OCI-LY7 (cell line): ENCODE data around the gene DNAH14.
"Not testable (repeated sequence)": the region's sequence is repeated elsewhere in the genome, so short reads cannot be mapped to it uniquely, and the experiment has no call there.

Experiments used
- EZH2phosphoT487 ChIP-seq: fragments of 200-600 bp; sonication (generic); IDR thresholded peaks from 2 replicates; pipeline ENCODE4 v1.6.1; 2018; ENCODE audit warnings: low read depth, borderline replicate concordance, mild to moderate bottlenecking, mixed run types, antibody characterized with exemption, low read length, moderate library complexity, mixed read lengths
- TF ChIP-seq, protein P1 (sequence below): fragments of 200-600 bp; sonication (generic); conservative IDR thresholded peaks from 2 replicates; pipeline ENCODE4 v1.5.1; 2014; ENCODE audit warnings: mild to moderate bottlenecking, antibody characterized with exemption, low read length, moderate library complexity, mixed read lengths

DNA sequence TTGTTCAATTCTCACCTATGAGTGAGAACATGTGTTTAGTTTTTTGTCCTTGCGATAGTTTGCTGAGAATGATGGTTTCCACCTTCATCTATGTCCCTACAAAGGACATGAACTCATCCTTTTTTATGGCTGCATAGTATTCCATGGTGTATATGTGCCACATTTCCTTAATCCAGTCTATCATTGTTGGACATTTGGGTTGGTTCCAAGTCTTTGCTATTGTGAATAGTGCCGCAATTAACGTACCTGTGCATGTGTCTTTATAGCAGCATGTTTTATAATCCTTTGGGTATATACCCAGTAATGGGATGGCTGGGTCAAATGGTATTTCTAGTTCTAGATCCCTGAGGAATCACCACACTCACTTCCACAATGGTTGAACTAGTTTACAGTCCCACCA, 11.3 kb downstream of the DNAH14 start:
- TF ChIP-seq, protein P1, sequence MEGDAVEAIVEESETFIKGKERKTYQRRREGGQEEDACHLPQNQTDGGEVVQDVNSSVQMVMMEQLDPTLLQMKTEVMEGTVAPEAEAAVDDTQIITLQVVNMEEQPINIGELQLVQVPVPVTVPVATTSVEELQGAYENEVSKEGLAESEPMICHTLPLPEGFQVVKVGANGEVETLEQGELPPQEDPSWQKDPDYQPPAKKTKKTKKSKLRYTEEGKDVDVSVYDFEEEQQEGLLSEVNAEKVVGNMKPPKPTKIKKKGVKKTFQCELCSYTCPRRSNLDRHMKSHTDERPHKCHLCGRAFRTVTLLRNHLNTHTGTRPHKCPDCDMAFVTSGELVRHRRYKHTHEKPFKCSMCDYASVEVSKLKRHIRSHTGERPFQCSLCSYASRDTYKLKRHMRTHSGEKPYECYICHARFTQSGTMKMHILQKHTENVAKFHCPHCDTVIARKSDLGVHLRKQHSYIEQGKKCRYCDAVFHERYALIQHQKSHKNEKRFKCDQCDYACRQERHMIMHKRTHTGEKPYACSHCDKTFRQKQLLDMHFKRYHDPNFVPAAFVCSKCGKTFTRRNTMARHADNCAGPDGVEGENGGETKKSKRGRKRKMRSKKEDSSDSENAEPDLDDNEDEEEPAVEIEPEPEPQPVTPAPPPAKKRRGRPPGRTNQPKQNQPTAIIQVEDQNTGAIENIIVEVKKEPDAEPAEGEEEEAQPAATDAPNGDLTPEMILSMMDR: not testable (repeated sequence)
- TF ChIP-seq EZH2phosphoT487: not testable (repeated sequence)
